Activated CD8-positive, alpha-beta memory T cell treated with anti-CD3 and anti-CD28 coated beads, Interleukin-2, amount 50 U/mL, for 48 hours (primary cell): Measurements from ENCODE around the gene RAET1E.
"Not testable (repeated sequence)": the region's sequence is repeated elsewhere in the genome, so short reads cannot be mapped to it uniquely, and the experiment has no call there.

Experiments used
- DNase-seq: peaks from one replicate; pipeline ENCODE4 v3.0.0-alpha.2; 2020

Gene RAET1E

DNA sequence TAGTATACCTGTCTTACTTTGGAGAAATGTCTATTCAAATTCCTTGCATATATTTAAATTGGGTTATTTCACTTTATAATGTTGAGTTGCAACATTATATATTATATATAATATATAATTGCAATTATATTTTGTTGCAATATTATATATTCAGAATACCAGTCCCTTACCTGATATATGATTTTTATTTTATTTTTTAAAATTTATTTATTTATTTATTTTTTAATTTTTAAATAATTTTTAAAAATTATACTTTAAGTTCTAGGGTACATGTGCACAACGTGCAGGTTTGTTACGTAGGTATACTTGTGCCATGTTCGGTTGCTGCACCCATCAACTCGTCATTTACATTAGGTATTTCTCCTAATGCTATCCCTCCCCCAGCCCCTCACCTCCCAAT, 29.1 kb upstream of the RAET1E start:
- not testable (repeated sequence) for DNase-seq

DNA sequence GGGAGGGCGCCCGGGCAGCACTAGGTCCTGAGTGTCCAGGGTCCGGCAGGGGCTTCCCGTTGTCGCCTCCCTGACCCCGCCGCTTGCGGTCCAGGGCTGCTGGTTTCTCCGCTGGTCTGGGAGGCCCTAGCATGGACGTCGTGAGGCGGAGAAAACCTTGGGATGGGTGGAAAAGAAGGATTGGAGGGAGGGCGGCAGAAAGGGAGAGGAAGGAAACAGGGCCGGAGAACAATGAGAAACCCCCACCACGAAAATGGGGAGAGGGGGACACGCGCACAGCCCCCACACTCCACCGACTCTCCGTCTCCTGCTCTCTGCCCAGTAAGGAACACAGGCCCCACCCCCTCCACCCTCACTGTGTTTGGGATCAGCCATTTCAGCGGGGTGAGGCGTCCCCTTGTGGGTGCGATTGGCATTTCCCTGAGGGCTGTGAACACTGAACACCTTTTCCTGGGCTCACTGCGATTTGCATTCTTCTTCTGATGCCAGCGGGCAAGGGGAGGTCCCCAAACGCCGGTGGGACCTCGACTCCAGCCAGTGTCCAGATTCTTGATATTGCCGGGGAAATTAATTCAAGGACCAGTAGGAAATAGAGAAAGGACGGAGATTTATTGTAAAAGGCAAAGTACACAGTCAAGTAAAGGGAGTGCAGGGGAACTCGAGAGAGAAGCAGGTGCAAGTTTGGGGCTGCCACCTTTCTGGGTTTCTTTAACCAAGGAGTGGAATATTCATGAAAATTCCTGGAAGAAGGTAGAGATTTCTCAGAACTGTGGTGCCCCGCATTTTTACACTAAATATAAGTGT, 28.3 kb upstream of the RAET1E start:
- peak; percentile 88 for DNase-seq

DNA sequence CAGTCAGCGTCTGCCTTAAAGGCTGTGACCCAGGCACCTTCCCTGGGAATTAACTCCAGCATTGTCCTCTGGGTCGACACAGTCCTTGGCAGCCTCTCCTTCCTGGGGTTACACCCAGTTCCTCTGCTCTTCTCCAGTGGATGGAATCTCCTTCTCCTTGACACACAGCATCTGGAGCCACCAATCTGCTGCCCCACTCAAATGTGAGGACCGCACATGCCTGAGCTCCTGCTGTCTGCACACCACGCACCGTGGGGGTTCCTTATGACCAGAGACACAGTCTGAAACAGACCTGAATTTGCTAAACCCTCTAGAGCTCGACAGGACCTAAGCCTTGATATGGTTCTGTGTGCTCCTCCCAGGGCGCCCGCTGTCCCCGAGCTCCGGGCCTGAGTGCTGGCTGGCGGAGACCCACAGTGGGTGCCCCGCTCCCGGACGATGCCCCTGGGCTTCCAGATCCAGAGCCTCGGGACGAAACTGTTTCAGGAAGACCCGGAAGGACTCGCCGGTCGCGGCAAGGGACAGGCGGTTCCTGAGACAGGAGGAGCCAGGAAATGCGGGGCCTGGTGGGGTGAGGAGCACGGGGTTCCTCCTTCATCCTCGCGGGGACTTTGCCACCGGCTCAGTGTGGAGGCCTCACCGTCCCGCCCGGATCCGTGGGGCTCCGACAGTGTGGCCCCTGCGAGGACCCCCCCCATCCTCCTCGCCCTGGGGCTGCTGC, 27.5 kb upstream of the RAET1E start:
- DNase-seq: peak; percentile 53

DNA sequence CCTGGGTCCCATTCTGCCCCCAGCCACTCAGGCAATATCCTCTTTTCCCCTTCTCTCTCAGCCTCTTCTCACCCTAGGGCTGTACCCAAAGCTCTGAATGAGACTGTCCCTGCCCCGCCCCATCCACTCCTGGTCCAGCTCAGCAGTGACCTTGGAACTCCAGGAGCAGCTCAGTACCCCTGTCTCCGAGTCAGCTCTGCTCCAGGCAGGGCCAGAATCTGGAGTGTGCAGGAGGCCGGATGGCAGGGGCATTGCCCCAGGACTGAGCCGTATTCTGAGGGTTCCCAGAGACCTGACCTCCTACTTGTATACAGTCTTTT, 27.0 kb upstream of the RAET1E start:
- DNase-seq: peak; percentile 53

DNA sequence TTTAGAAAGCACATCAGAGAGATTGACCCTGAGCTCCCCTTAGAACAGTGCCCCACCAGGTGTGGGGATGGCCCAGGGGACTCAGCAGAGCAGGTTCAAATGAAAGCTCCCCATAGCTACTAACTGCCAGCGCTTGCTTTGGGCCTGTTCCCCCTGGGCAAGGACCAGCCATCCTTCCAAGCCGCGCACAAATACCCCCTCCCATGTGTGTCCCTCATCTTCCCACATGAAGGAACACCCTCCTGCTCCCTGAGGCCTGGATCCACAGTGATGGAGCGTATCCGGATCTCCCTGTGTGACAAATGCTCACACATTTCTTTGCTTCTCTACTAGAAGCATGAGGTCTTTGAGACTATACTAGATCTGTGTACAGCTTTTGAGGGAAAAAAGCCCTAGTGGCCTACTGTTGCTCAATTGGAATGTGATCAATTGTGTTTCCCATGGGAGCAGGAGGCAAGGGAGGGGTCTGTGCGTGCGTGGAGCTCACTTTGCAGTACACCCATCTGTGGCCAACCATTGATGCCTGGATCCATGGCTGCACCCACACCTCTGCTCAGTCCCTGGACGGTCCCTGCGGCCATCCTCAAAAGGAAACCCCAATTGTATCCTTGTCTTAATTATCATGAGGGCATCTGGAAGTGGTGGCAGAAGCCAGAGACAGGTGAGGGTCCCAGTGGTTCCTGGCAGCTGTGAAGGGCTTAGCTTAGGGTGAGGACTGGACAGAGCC, 26.5 kb upstream of the RAET1E start:
- DNase-seq: peak; percentile 48

DNA sequence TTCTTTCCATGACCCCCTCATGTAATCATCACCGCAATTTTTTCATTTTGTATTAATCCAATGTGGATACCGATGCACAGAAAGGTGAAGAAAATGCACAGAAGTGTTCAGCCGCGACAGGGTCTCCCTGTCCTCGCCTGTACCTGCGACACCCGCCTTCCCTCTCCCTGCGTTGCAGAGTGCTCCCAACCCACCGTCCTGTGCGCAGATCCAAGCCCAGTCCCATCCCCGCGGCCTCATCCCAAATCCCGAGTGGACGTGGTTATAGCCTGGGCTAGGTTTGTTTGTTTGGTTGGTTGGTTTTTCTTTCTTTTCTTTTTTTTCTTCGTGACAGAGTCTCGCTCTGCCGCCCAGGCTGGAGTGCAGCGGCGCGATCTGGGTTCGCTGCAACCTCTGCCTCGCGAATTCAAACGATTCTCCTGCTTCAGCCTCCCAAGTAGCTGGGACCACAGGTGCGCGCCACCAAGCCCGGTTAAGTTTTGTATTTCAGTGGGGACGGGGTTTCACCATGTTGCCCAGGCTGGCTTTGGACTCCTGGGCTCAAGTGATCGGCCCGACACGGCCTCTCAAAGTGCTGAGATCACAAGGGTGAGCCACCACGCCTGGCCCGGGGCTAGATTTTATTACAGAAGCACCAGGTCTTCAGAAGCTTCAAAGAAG, 25.5 kb upstream of the RAET1E start:
- DNase-seq: peak; percentile 49

DNA sequence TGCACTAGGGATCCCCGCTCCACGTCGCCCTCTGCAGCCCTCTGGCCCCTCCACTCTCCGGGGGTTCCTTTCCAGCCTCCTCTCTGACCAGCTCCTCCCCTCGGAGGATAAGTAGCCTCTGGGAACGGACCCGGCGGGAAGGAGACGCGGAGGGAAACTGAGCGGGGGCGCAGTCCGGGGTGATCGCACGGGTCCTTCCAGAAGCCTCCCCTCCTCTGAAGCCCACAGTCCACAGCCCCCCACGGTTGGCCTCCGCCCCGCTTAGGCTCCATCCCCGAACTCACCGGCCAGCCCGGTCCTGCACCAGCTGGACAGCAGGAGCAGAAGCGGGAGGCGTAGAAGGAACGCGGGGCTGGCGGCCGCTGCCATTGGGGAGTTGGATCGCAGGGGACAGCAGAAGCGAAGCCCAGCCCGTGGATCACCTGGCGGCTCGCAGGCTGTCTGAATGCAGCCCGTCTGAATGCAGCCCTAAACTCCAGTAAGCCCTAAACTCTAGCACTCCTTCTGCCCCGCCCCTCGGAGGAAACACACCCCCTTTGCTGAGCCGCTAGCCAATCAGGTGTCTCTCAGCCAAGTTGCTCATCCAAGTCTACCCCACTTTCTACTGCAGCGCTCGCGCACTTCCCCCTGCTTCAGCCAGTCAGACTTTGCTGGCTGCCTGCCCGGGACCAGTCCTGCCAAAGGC, 24.9 kb upstream of the RAET1E start, which contains the start of gene RAET1G:
Gene RAET1G (minus strand): TSS at position 480 of the 685 bp plus-strand sequence. CDS start 111 bp downstream, at position 369.
- peak; percentile 82 for DNase-seq

DNA sequence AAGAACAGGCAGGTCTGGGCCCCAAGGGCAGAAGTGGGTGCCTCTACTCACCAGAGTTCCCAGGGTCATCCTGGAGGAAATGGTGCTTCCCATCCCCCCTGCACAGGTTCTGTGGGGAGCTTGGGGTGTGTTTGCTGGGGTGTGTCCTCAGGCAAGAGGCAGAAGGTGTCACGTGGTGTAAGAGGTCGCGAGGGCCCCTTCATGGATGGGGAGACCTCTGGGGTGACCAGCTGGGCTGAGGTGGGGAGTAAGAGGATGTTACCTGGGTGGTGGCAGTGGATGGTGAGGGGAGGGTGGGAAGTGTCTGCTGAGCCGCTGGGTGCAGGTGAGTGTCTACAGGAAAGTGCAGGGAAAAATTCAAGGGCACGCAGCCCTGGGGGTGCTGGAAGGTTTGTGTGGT, 24.2 kb upstream of the RAET1E start:
- DNase-seq: peak; percentile 49

DNA sequence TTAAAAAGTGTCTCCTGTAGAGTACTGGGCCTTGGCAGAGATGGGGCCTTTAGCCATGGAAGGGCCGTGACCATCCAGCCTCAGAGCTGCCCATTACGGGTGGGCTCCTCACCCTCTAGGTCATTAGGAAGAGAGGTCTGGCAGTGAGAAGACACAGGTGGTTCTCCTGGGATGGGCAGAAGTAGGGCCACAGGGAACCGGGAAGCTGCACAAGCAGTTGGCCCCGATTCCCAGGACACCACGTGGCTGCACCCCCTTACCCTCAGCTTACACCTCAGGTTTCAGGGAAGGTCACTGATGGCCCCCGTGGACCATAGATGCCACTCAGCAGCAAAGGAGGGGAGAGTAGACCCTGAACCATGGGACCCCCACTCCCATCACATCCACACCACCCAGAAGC, 23.4 kb upstream of the RAET1E start:
- peak; percentile 42 for DNase-seq

DNA sequence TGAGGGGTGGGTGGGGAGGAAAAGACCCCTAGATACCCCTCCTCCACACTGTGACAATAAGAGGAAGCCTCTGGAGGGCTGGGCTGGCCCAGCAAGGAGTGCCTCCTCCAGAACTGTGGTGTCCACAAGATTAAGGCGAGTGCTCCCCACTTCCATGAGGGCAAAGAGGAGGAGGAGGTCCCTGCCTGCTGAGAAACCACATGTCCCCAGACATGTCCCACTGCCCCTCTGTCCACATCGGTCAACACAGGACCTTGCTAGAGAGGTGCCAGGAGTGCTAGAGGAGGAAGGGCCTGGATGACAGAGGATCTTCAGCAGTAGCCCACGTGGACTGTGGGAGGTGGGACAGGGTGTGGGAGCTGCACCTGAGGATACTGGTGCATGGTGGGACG, 21.9 kb upstream of the RAET1E start:
- peak; percentile 25 for DNase-seq

DNA sequence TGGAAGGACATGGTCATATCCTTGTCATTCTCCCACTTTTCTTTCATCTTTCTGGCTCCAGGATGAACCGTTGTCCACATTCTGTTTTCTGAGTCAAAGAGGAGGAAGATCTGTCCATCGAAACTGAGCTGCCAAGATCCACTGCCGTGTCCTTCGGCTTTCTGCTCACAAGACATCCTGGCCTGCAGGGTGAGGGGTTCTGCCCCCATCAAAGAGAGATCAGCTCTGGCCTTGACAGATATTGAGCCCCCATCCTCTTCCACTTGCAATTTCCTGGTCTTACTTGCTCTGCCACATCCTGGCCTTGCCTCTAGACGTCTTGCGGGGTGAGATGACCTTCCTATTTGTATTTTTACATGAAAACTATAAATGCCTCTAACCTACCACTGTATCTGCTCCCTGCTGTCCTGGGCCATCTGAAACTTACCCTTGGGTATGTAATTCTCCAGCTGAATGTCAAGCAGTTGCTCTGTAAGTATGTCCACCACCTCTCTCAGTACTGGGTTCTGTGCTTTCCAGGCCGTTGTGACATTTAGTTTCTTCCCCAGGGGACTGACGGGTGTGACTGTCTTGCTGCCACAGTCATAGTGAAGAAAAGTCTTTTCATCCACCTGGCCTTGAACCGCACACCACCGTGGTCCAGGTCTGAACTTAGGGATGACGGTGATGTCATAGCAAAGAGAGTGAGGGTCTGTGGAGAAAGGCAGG, 21.4 kb upstream of the RAET1E start:
- not testable (repeated sequence) for DNase-seq

DNA sequence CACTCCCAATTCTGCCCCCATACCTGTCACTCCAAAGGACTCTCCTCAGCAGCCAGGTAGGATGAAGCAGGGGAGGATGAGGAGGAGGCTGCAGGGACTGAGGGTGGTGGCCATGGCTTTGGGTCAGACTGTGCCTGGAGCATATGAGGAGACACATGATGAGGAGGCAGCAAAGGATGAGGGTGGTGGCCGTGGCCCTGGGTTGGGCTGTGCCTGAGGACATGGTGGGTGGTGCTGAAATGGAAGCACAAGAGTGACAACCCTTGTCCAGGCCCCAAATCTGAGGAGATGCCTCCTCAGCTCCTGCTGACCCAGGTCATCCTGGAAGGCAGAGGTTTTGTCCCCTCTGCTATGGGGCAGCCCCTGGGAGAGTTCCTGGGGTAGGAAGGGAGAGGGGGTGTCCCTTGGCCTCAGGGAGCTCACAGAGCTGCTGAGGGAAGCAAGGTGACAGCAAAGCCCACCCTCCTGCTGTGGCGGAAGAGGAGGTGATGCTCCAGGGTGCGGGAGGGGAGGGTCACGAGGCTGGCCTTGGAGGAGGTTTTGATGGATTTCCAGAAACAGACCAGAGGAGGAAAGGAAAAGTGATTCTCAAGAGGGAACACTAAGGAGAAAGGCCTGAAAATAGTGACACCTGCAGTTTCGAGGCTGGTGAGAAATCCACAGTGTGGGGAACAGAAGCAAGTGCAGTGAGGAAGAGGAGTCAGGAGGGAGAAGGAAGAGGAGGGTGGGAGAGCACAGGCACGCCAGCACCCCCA, 20.4 kb upstream of the RAET1E start:
- DNase-seq: no peak

DNA sequence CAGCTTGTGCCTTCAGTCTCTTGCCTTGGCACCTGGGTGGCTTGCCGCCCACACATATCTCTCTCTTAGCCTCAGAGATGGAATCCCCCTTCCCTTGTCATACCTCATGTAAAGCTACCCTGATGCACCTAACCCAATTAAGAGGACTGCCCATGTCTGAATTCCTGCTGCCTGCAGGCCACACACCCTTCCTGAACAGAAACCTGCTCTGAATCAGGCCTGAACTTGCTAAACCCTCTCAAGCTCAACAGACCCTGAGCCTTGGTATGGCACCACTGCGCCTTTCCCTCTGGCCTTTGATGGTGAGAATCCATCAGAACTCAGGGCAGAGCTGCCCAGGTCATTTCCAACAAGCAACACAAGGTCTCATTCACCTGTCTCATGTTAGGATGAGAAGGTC, 19.8 kb upstream of the RAET1E start:
- DNase-seq: no peak

DNA sequence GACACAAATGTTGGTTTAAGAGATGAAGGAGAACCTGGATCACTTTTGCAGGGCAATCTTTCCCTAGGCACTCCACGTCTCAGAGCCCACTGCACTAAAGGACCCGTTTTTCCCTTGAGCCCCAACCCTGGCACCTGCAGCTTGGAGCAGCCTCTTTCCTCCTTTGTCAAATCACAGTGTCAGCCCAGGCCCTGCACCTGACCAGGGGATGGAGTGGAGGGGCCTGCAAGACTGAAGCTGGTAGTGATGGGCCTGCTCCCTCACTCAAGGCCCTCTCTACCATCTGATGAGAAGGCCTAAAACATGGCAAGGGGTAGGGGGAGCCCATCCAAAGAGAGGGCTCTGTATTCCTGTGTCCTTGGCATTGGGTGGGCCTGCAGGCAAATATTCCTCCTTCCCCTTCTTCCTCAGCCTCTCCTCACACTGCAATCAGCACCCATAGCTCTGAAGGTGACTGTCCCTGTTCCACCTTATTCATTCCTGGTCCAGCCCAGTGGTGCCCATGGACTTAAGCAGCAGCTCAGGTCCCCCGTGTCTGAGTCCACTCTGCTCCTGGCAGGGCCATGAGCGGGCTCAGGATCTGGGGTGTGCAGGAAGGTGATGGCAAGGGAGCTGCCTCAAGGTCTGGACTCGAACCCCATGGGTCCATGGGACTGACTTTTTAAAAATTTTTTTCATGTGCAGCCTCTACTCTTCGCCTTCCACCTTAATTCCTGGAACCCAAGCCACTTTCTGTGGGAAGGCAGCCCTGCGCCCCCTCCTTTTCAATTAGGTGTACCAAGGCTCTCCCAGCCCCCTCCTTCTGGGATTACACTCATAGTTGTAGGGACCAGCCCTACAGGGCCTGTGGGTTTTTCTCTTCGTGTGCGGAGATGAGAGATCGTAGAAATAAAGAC, 18.3 kb upstream of the RAET1E start:
- no peak for DNase-seq

DNA sequence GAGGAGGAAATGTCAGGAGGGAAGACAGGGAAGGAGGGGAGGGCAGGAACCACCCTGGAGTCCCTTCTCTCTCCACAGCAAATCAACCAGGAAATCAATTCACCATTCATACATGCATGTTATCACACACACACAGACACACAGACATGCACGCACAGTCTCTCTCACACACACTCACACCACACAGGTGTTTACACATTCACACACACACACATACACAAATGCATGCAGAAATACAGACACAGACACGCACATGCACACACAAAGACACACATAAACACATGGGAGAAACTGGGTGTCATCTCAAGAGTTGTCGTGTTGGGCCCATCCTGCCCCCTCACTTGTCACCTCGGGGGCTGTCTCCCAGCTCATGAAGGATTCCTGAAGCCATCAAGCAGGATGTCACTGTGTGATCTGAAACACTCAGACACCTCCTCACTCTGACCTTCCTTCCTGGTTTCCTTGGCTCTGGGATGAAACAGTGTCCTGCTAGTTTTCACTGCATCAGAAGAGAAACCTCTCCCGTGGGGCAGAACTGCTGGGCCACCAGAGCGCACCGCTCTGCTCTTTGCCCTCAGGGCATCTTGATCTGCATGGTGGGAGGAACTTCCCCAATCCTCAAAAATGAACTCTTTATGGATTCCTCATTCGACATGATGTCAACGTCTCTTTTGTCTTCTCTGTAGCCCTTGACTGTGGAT, 15.8 kb upstream of the RAET1E start:
- no peak for DNase-seq

DNA sequence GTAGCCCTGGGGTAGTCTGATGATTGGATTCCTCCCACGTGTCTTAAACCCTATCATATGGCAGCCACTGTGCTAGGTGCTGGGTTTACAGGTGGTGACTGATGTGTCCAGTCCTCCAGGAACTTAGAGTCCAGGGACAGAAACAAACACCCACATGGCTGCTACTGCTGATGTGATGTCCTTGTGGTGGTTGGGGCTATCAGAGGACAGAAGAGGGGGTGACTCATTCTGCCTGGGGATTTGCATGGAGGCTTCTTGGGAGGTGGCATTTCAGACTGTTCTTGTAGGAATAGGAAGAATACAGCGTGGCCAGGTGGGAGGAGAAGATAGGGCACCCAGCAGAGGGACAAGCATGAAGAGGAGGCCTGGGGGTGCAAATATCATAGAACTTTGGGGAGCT, 15.2 kb upstream of the RAET1E start:
- DNase-seq: no peak

DNA sequence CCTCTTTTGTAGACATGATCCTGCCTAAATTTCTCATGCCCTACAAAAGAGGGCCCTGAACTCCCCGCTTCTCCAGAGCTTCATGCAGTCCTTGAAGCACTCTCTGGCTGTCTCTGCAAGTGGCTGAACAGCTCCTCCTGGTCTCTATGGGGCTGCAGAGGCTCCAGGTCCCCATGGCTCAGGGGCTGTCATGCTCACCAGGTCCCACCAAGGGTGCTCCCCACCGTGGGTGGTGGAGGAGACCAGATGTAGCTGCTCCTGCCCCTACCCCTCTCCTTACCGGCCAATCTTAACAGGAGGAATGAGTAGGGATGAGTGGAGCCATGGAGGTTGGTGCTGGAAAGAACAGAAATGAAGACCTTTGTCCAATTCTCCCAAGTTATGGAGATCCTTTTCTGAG, 14.8 kb upstream of the RAET1E start:
- not testable (repeated sequence) for DNase-seq

DNA sequence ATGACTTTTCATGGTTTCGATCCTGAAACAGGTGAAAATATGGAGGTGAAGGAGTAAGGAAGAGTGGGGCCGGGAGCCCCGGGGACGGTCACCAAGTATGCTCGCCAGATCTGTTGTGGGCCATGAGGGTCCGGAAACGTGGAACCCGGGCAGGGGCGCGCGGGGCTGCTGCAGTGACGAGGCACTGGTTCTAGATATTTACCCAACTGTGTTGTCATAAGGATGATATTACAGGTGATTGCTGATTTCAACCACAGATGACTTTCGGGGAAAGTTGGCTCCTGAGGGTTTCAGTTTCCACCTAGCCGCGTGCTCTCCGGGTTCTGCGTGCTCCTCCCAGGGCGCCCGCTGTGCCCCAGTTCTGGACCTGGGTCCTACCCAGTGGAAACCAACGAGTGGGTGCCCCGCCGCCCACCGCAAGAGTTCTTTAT, 12.8 kb upstream of the RAET1E start:
- no peak for DNase-seq

DNA sequence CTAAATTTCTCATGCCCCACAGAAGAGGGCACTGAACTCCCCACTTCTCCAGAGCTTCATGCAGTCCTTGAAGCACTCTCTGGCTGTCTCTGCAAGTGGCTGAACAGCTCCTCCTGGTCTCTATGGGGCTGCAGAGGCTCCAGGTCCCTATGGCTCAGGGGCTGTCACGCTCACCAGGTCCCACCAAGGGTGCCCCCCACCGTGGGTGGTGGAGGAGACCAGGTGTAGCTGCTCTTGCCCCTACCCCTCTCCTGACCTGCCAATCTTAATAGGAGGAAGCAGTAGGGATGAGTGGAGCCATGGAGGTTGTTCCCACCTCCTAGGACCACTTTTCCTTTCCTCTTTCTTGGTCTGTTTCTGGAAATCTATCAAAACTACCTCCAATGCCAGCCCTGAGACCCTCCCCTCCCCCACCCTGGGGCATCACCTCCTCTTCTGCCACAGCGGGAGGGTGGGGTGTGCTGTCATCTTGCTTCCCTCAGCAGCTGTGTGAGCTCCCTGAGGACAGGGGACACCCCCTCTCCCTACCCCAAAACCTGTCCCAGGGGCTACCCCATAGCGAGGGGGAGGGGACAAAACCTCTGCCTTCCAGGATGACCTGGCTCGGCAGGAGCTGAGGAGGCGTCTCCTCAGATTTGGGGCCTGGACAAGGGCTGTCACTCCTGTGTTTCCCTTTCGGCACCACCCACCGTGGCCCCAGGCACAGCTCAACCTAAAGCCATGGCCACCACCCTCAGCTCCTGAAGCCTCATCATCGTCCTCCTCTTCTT, 12.0 kb upstream of the RAET1E start:
- DNase-seq: no peak
